Bronchus fibroblast of lung (primary cell): Measurements from ENCODE around the gene TECPR2. TPM values are rescaled to one million over a fixed set of nuclear protein-coding genes. Genes with fewer than 3 reads are reported as not detected.

Experiments
- total RNA-seq: library from RNA; depleted of rRNA; stranded (reverse); fragments of >200 nt; gene quantifications from 2 replicates; pipeline ENCODE4 v1.2.3, GENCODE V29; 2015

The TECPR2 gene, protein sequence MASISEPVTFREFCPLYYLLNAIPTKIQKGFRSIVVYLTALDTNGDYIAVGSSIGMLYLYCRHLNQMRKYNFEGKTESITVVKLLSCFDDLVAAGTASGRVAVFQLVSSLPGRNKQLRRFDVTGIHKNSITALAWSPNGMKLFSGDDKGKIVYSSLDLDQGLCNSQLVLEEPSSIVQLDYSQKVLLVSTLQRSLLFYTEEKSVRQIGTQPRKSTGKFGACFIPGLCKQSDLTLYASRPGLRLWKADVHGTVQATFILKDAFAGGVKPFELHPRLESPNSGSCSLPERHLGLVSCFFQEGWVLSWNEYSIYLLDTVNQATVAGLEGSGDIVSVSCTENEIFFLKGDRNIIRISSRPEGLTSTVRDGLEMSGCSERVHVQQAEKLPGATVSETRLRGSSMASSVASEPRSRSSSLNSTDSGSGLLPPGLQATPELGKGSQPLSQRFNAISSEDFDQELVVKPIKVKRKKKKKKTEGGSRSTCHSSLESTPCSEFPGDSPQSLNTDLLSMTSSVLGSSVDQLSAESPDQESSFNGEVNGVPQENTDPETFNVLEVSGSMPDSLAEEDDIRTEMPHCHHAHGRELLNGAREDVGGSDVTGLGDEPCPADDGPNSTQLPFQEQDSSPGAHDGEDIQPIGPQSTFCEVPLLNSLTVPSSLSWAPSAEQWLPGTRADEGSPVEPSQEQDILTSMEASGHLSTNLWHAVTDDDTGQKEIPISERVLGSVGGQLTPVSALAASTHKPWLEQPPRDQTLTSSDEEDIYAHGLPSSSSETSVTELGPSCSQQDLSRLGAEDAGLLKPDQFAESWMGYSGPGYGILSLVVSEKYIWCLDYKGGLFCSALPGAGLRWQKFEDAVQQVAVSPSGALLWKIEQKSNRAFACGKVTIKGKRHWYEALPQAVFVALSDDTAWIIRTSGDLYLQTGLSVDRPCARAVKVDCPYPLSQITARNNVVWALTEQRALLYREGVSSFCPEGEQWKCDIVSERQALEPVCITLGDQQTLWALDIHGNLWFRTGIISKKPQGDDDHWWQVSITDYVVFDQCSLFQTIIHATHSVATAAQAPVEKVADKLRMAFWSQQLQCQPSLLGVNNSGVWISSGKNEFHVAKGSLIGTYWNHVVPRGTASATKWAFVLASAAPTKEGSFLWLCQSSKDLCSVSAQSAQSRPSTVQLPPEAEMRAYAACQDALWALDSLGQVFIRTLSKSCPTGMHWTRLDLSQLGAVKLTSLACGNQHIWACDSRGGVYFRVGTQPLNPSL (N-terminal part only)
- total RNA-seq, result 5.6 and 8.1 TPM in 2 replicates

DNA sequence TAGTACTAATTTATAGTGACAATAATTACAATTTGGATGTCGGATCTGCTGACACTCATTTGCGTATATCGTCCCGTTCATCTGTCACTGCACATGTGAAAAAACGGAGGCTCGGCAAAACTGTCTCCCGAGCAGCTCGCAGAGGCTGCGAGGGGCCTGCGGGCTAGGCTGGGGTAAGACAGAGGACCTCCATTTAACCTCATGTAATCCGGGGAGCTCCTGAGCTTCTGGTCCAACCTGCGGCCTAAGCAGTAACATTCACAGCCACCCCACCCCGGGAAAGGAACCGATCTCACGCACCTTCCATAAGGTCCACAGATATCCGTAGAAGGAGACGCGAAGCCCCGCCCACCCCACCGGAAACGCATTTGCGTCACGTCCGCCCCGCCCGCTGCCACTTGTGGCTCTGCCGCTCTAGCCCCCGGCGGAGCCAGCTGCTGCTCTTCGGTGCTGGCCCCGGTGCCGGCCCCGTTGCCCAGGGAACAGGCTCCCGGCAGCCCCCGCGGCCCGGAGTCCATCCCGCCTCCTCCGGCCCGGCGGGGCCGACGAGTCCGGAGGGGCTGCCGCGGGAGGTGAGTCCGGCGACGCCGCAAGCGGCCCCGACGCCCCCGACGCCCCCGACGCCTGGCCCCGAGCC, at the start of gene TECPR2, which contains the start of gene CINP:
TECPR2 (plus strand) TSS at position 397 of the 637 bp plus-strand sequence. CDS start 13,781 bp downstream, outside the sequence.
CINP (minus strand) TSS at position 346 of the 637 bp plus-strand sequence; CDS start at position 307, 39 bp downstream.

DNA sequence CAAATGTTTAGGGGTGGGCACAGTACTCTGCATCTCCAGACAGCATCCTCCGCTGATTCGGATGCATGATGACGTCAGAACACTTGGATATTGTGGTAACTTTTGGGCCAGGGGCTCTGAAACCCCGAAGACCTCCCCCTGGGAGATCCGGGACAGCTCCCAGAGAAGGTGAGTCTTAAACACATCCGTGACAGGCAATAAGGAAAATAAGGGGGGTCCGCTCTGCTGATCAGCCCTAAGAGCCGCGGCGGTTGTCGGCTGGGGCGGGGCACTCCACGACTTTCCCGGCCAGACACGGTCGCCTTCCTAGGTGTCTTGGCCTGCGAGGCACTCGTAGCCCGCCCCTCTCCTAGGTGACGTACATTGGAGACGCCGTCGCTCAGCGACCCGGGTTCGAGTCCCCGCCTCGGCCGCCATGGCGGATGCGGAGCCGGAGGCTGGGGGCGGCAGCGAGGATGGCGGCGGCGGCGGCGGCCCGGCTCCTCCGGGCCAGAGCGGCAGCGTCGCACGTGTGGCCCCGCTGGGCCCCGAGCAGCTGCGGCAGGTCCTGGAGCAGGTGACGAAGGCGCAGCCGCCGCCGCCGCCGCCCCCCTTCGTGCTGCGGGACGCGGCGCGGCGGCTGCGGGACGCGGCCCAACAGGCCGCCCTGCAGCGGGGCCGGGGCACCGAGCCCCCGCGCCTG, 43.2 kb upstream of the TECPR2 start, which contains the start of gene ZNF839:
ZNF839 (plus strand) TSS at position 396 of the 682 bp plus-strand sequence; CDS start at position 416, 20 bp downstream.

DNA sequence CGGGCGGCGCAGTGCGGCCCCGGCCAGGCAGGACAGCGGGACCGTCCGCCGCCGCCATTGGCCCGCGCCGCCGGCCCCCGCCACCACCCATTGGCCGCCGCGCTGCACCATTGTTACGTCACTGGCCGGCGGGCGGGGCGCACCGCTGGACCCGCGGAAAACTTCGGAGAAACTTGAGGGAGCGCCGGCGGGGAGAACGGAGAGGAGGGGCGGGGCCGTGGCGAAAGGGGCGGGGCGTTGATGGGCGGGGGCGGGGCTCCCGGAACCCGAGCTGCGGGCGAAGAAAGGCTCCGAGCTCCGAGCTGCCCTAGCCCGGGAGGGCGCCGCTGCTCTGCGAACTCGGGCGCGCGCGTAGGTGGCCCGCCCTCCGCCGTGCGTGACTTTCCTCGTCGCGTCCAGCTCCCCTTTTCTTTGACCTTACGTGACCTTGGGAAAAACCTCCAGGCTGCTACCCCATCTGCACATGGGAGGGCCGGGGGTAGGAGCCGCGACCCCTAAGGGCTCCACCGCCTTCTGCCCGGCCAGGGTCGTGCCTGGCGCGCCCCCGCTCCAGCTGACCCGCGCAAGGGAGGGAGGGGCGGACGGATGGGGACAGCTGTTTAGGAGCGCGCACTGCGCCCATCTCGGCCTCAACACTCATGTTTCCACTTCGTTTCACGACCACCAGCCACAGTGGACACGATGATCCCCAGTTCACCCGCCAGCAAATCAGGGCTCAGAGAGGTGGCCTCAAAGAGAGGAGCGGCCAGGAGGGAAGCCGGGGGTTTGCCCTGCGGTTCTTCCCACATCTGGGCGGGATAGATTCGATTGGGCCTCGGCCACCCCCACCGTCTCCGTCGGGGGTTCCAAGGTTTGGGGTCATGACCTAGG, 147.2 kb downstream of the TECPR2 start, which contains the start of gene ANKRD9:
ANKRD9 (minus strand) TSS at position 31 of the 870 bp plus-strand sequence. CDS start 1,887 bp downstream, outside the sequence.

Other genes starting within 250 kb of the TECPR2 start
- 13.7 and 15.1 TPM in 2 replicates for gene WDR20, start 223.0 kb upstream of the TECPR2 start, total RNA-seq
- 12.8 and 23.7 TPM in 2 replicates for gene MOK, start 57.8 kb upstream of the TECPR2 start, total RNA-seq
- gene ZNF839, start 43.2 kb upstream of the TECPR2 start, total RNA-seq, result 9.2 and 9.7 TPM in 2 replicates
- gene CINP, start 51 bp upstream of the TECPR2 start, total RNA-seq, result 60.8 and 65.2 TPM in 2 replicates
- 23.2 and 27.9 TPM in 2 replicates for gene ANKRD9, start 146.8 kb downstream of the TECPR2 start, total RNA-seq
- 6.2 and 7.6 TPM in 2 replicates for gene RCOR1, start 229.7 kb downstream of the TECPR2 start, total RNA-seq